OCI-LY3 (cell line): ENCODE results near the gene C1orf87.

Experiments
- H2AFZ ChIP-seq: fragments of 200-600, 300-600 bp; shearing (Covaris generic); 2 replicates; pipeline ENCODE4 v1.6.0; 2014; ENCODE audit warnings: antibody characterized with exemption, low read depth, low read length
- H3K27ac ChIP-seq: fragments of 200-600, 300-600 bp; sonication (generic); 2 replicates; pipeline ENCODE4 v1.5.1; 2014; ENCODE audit warnings: mild to moderate bottlenecking, low read length, moderate library complexity, mixed read lengths
- H3K27me3 ChIP-seq: fragments of 200-600, 300-600 bp; sonication (generic); 2 replicates; pipeline ENCODE4 v1.6.1; 2014; ENCODE audit warnings: low read depth, low read length, mixed read lengths
- H3K36me3 ChIP-seq: fragments of 200-600, 300-600 bp; sonication (generic); replicated peaks from 2 replicates; pipeline ENCODE3; 2014; ENCODE audit warnings: low read depth, low read length, mixed read lengths
- H3K4me1 ChIP-seq: fragments of 300-600, 200-600 bp; sonication (generic); 2 replicates; pipeline ENCODE4 v1.6.1; 2014; ENCODE audit warnings: low read length, mixed read lengths
- H3K4me2 ChIP-seq: fragments of 200-600, 300-600 bp; sonication (generic); 2 replicates; pipeline ENCODE4 v1.6.1; 2014; ENCODE audit warnings: low read length, mixed read lengths
- H3K4me3 ChIP-seq: fragments of 300-600, 200-600 bp; sonication (generic); 2 replicates; pipeline ENCODE4 v1.5.1; 2014; ENCODE audit warnings: antibody characterized with exemption, mild to moderate bottlenecking, low read length, moderate library complexity
- H3K79me2 ChIP-seq: fragments of 300-600, 200-600 bp; shearing (Covaris generic); 2 replicates; pipeline ENCODE4 v1.6.1; 2014; ENCODE audit warnings: mild to moderate bottlenecking, low read length, mixed read lengths
- H3K9ac ChIP-seq: fragments of 300-600, 200-600 bp; shearing (Covaris generic); 2 replicates; pipeline ENCODE4 v1.6.0; 2014; ENCODE audit warnings: mild to moderate bottlenecking, low read length, moderate library complexity
- H3K9me3 ChIP-seq: fragments of 200-600, 300-600 bp; shearing (Covaris generic); 2 replicates; pipeline ENCODE4 v1.6.1; 2014; ENCODE audit warnings: low read length, mixed read lengths; ENCODE audit not compliant: insufficient read depth
- H4K20me1 ChIP-seq: fragments of 200-600, 300-600 bp; sonication (generic); 2 replicates; pipeline ENCODE4 v1.6.1; 2016; ENCODE audit warnings: low read length, mixed read lengths; ENCODE audit not compliant: insufficient read depth
- CTCF ChIP-seq: fragments of 200-600, 300-600 bp; sonication (generic); IDR thresholded peaks from 2 replicates; pipeline ENCODE4 v1.5.1; 2014; ENCODE audit warnings: antibody characterized with exemption, low read length, low read depth
- EZH2phosphoT487 ChIP-seq: fragments of 200-600 bp; shearing (Covaris generic); IDR thresholded peaks from 2 replicates; pipeline ENCODE4 v1.6.1; 2018; ENCODE audit warnings: antibody characterized with exemption, mixed run types, low read depth

C1orf87 gene

GRCh38 chr1:60054374-60054773 lies 19.2 kb downstream of the C1orf87 start:
- Histone ChIP-seq H3K79me2 (no peaks in the 10 kb centered on the region), H3K9me3 (no peaks in the 10 kb centered on the region), H3K4me1 (no peaks in the 10 kb centered on the region), H3K9ac (no peak overlapping the region), H3K4me3 (no peak overlapping the region), H3K27ac (no peak overlapping the region), H4K20me1 (no peaks in the 10 kb centered on the region), H3K36me3 (no peaks in the 10 kb centered on the region), H3K4me2 (no peak overlapping the region), H3K27me3 (no peaks in the 10 kb centered on the region; the same call in 1 of the 2 replicates), H2AFZ (no peak overlapping the region)
- TF ChIP-seq EZH2phosphoT487: no peak
- TF ChIP-seq CTCF: no peak

GRCh38 chr1:60052601-60053000 lies 21.0 kb downstream of the C1orf87 start:
- no peaks in the 10 kb centered on the region; the same call in 1 of the 2 replicates for H3K27me3 ChIP-seq
- H3K27ac ChIP-seq: no peak overlapping the region
- H4K20me1 ChIP-seq: no peaks in the 10 kb centered on the region
- no peaks in the 10 kb centered on the region for H3K4me1 ChIP-seq
- H3K79me2 ChIP-seq: no peaks in the 10 kb centered on the region
- no peaks in the 10 kb centered on the region for H3K9me3 ChIP-seq
- no peak overlapping the region for H3K4me2 ChIP-seq
- H3K9ac ChIP-seq: no peak overlapping the region
- TF ChIP-seq CTCF (no peak), EZH2phosphoT487 (no peak)
- H3K4me3 ChIP-seq: no peak overlapping the region
- no peak overlapping the region for H2AFZ ChIP-seq
- no peaks in the 10 kb centered on the region for H3K36me3 ChIP-seq

- Histone ChIP-seq H3K9ac (no peak overlapping the region), H2AFZ (no peak overlapping the region), H3K9me3 (no peaks in the 10 kb centered on the region), H3K4me3 (no peak overlapping the region), H3K4me1 (no peaks in the 10 kb centered on the region), H3K36me3 (no peaks in the 10 kb centered on the region), H3K27me3 (no peaks in the 10 kb centered on the region), H3K79me2 (no peaks in the 10 kb centered on the region), H3K27ac (no peak overlapping the region), H3K4me2 (no peak overlapping the region), H4K20me1 (no peaks in the 10 kb centered on the region)
- TF ChIP-seq EZH2phosphoT487 (no peak), CTCF (no peak)
Observed at GRCh38 chr1:60051191-60051590, 22.4 kb downstream of the C1orf87 start.

GRCh38 chr1:60049188-60049587 lies 24.4 kb downstream of the C1orf87 start:
- Histone ChIP-seq H3K79me2 (no peaks in the 10 kb centered on the region), H3K9ac (no peak overlapping the region), H4K20me1 (no peaks in the 10 kb centered on the region)

More at GRCh38 chr1:60049188-60049587, 24.4 kb downstream of the C1orf87 start:
- no peak for TF ChIP-seq EZH2phosphoT487
- no peak for TF ChIP-seq CTCF
- H3K4me1 ChIP-seq: no peaks in the 10 kb centered on the region
- no peak overlapping the region for H3K4me3 ChIP-seq
- H3K36me3 ChIP-seq: no peaks in the 10 kb centered on the region
- H3K27ac ChIP-seq: no peak overlapping the region
- no peak overlapping the region for H3K4me2 ChIP-seq
- no peak overlapping the region for H2AFZ ChIP-seq
- no peaks in the 10 kb centered on the region for H3K27me3 ChIP-seq
- no peaks in the 10 kb centered on the region for H3K9me3 ChIP-seq
